ENCODE data around the gene KPNA6.
A peak's percentile ranks its signal among the peaks of the same experiment; 100 is the strongest.

KPNA6 gene

GRCh38 chr1:32172621-32173245, 64.9 kb downstream of the KPNA6 start:
- H3K27ac ChIP-seq (ENCODE audit: insufficient read depth, low read depth, low read length, poor library complexity, severe bottlenecking): no peak overlapping the region
- H3K4me1 ChIP-seq (ENCODE audit: control insufficient read depth, insufficient read depth, low read length): no peaks in the 10 kb centered on the region
- WGBS, 2 experiments: 95 to 100% methylated on average over 1 of the region's 1 CpG
- peaks cover 29% of the 10 kb centered on the region for H3K36me3 ChIP-seq (ENCODE audit: control insufficient read depth, insufficient read depth, low read length)
- H3K9me3 ChIP-seq (ENCODE audit: control insufficient read depth, low read length): no peaks in the 10 kb centered on the region
- H3K4me3 ChIP-seq (ENCODE audit: insufficient read depth, low read depth, low read length): no peak overlapping the region
- H3K27me3 ChIP-seq (ENCODE audit: control insufficient read depth, insufficient read depth, low read length, poor library complexity, severe bottlenecking): no peaks in the 10 kb centered on the region

- Histone ChIP-seq H3K4me3 (ENCODE audit: insufficient read depth, low read depth, low read length) (peak overlapping the region; percentile 77), H3K36me3 (ENCODE audit: control insufficient read depth, insufficient read depth, low read length) (peaks cover 11% of the 10 kb centered on the region), H3K4me1 (ENCODE audit: control insufficient read depth, insufficient read depth, low read length) (peaks cover 11% of the 10 kb centered on the region), H3K27ac (ENCODE audit: insufficient read depth, low read depth, low read length, poor library complexity, severe bottlenecking) (peak overlapping the region; percentile 41), H3K27me3 (ENCODE audit: control insufficient read depth, insufficient read depth, low read length, poor library complexity, severe bottlenecking) (no peaks in the 10 kb centered on the region), H3K9me3 (ENCODE audit: control insufficient read depth, low read length) (no peaks in the 10 kb centered on the region)
- 86 to 90% methylated on average over 7 of the region's 7 CpGs for WGBS, 2 experiments
These were observed 70.7 kb downstream of the KPNA6 start for GRCh38 chr1:32178380-32179192.

GRCh38 chr1:32179193-32179442, 71.3 kb downstream of the KPNA6 start:
- peak overlapping the region; percentile 77 for H3K4me3 ChIP-seq (ENCODE audit: insufficient read depth, low read depth, low read length)
- H3K27me3 ChIP-seq (ENCODE audit: control insufficient read depth, insufficient read depth, low read length, poor library complexity, severe bottlenecking): no peaks in the 10 kb centered on the region
- peaks cover 11% of the 10 kb centered on the region for H3K4me1 ChIP-seq (ENCODE audit: control insufficient read depth, insufficient read depth, low read length)
- H3K27ac ChIP-seq (ENCODE audit: insufficient read depth, low read depth, low read length, poor library complexity, severe bottlenecking): peak overlapping the region; percentile 41
- peaks cover 16% of the 10 kb centered on the region for H3K36me3 ChIP-seq (ENCODE audit: control insufficient read depth, insufficient read depth, low read length)
- no peaks in the 10 kb centered on the region for H3K9me3 ChIP-seq (ENCODE audit: control insufficient read depth, low read length)
- 42 to 47% methylated on average over 7 of the region's 7 CpGs for WGBS, 2 experiments

GRCh38 chr1:32179443-32180185, 71.8 kb downstream of the KPNA6 start, which contains the start of gene TXLNA:
TSS of gene TXLNA (plus strand) at chr1:32179675. CDS start at chr1:32180346, 671 bp downstream.
- peak within 1 kb of the TSS; percentile 90 for H3K27ac ChIP-seq (ENCODE audit: insufficient read depth, low read depth, low read length, poor library complexity, severe bottlenecking)
- peaks cover 21% of the 10 kb centered on the region for H3K36me3 ChIP-seq (ENCODE audit: control insufficient read depth, insufficient read depth, low read length)
- no peaks in the 10 kb centered on the region for H3K9me3 ChIP-seq (ENCODE audit: control insufficient read depth, low read length)
- 1% methylated on average over 79 of the region's 79 CpGs for WGBS, 2 experiments
- H3K4me3 ChIP-seq (ENCODE audit: insufficient read depth, low read depth, low read length): peak within 1 kb of the TSS; percentile 77
- peaks cover 11% of the 10 kb centered on the region for H3K4me1 ChIP-seq (ENCODE audit: control insufficient read depth, insufficient read depth, low read length)
- no peaks in the 10 kb centered on the region for H3K27me3 ChIP-seq (ENCODE audit: control insufficient read depth, insufficient read depth, low read length, poor library complexity, severe bottlenecking)

GRCh38 chr1:32180186-32181060, 72.6 kb downstream of the KPNA6 start:
- Histone ChIP-seq H3K4me3 (ENCODE audit: insufficient read depth, low read depth, low read length) (peak overlapping the region; percentile 77), H3K27ac (ENCODE audit: insufficient read depth, low read depth, low read length, poor library complexity, severe bottlenecking) (peak overlapping the region; percentile 90)
- 17 to 19% methylated on average over 36 of the region's 36 CpGs for WGBS, 2 experiments

GRCh38 chr1:32181065-32181464, 73.2 kb downstream of the KPNA6 start:
- Histone ChIP-seq H3K27me3 (ENCODE audit: control insufficient read depth, insufficient read depth, low read length, poor library complexity, severe bottlenecking) (no peaks in the 10 kb centered on the region), H3K4me1 (ENCODE audit: control insufficient read depth, insufficient read depth, low read length) (peaks cover 11% of the 10 kb centered on the region), H3K27ac (ENCODE audit: insufficient read depth, low read depth, low read length, poor library complexity, severe bottlenecking) (no peak overlapping the region), H3K9me3 (ENCODE audit: control insufficient read depth, low read length) (no peaks in the 10 kb centered on the region), H3K4me3 (ENCODE audit: insufficient read depth, low read depth, low read length) (peak overlapping the region; percentile 77), H3K36me3 (ENCODE audit: control insufficient read depth, insufficient read depth, low read length) (peaks cover 29% of the 10 kb centered on the region)
- 93 to 94% methylated on average over 9 of the region's 9 CpGs for WGBS, 2 experiments

More at GRCh38 chr1:32180186-32181060, 72.6 kb downstream of the KPNA6 start:
- Histone ChIP-seq H3K4me1 (ENCODE audit: control insufficient read depth, insufficient read depth, low read length) (peaks cover 11% of the 10 kb centered on the region), H3K27me3 (ENCODE audit: control insufficient read depth, insufficient read depth, low read length, poor library complexity, severe bottlenecking) (no peaks in the 10 kb centered on the region), H3K9me3 (ENCODE audit: control insufficient read depth, low read length) (no peaks in the 10 kb centered on the region), H3K36me3 (ENCODE audit: control insufficient read depth, insufficient read depth, low read length) (peaks cover 27% of the 10 kb centered on the region)

GRCh38 chr1:32181563-32181962, 73.7 kb downstream of the KPNA6 start:
- Histone ChIP-seq H3K9me3 (ENCODE audit: control insufficient read depth, low read length) (no peaks in the 10 kb centered on the region), H3K27ac (ENCODE audit: insufficient read depth, low read depth, low read length, poor library complexity, severe bottlenecking) (no peak overlapping the region), H3K36me3 (ENCODE audit: control insufficient read depth, insufficient read depth, low read length) (peaks cover 34% of the 10 kb centered on the region), H3K27me3 (ENCODE audit: control insufficient read depth, insufficient read depth, low read length, poor library complexity, severe bottlenecking) (no peaks in the 10 kb centered on the region), H3K4me3 (ENCODE audit: insufficient read depth, low read depth, low read length) (no peak overlapping the region), H3K4me1 (ENCODE audit: control insufficient read depth, insufficient read depth, low read length) (peaks cover 11% of the 10 kb centered on the region)
- 96 to 97% methylated on average over 5 of the region's 5 CpGs for WGBS, 2 experiments

- H3K27ac ChIP-seq (ENCODE audit: insufficient read depth, low read depth, low read length, poor library complexity, severe bottlenecking): no peak overlapping the region
- H3K36me3 ChIP-seq (ENCODE audit: control insufficient read depth, insufficient read depth, low read length): peaks cover 38% of the 10 kb centered on the region
- no peak overlapping the region for H3K4me3 ChIP-seq (ENCODE audit: insufficient read depth, low read depth, low read length)
- H3K4me1 ChIP-seq (ENCODE audit: control insufficient read depth, insufficient read depth, low read length): peaks cover 11% of the 10 kb centered on the region
- H3K27me3 ChIP-seq (ENCODE audit: control insufficient read depth, insufficient read depth, low read length, poor library complexity, severe bottlenecking): no peaks in the 10 kb centered on the region
- H3K9me3 ChIP-seq (ENCODE audit: control insufficient read depth, low read length): no peaks in the 10 kb centered on the region
- 96 to 97% methylated on average over 6 of the region's 6 CpGs for WGBS, 2 experiments
These were observed 74.2 kb downstream of the KPNA6 start for GRCh38 chr1:32182060-32182459.

- Histone ChIP-seq H3K4me1 (ENCODE audit: control insufficient read depth, insufficient read depth, low read length) (peaks cover 7% of the 10 kb centered on the region), H3K27me3 (ENCODE audit: control insufficient read depth, insufficient read depth, low read length, poor library complexity, severe bottlenecking) (no peaks in the 10 kb centered on the region), H3K9me3 (ENCODE audit: control insufficient read depth, low read length) (no peaks in the 10 kb centered on the region), H3K27ac (ENCODE audit: insufficient read depth, low read depth, low read length, poor library complexity, severe bottlenecking) (no peak overlapping the region), H3K36me3 (ENCODE audit: control insufficient read depth, insufficient read depth, low read length) (peaks cover 64% of the 10 kb centered on the region), H3K4me3 (ENCODE audit: insufficient read depth, low read depth, low read length) (no peak overlapping the region)
These were observed 76.8 kb downstream of the KPNA6 start for GRCh38 chr1:32184650-32185049.
